ENCODE results near the gene CDKN1B. TPM values are rescaled to one million over a fixed set of nuclear protein-coding genes. Genes with fewer than 3 reads are reported as not detected.
A peak's percentile ranks its signal among the peaks of the same experiment; 100 is the strongest.

CDKN1B gene
- polyA plus RNA-seq (2011; rRNA removed): 17.9 and 23.1 TPM in 2 replicates
- 16.0 and 16.6 TPM in 2 replicates for polyA minus RNA-seq (2011; rRNA and poly(A)+ RNA removed)

DNA sequence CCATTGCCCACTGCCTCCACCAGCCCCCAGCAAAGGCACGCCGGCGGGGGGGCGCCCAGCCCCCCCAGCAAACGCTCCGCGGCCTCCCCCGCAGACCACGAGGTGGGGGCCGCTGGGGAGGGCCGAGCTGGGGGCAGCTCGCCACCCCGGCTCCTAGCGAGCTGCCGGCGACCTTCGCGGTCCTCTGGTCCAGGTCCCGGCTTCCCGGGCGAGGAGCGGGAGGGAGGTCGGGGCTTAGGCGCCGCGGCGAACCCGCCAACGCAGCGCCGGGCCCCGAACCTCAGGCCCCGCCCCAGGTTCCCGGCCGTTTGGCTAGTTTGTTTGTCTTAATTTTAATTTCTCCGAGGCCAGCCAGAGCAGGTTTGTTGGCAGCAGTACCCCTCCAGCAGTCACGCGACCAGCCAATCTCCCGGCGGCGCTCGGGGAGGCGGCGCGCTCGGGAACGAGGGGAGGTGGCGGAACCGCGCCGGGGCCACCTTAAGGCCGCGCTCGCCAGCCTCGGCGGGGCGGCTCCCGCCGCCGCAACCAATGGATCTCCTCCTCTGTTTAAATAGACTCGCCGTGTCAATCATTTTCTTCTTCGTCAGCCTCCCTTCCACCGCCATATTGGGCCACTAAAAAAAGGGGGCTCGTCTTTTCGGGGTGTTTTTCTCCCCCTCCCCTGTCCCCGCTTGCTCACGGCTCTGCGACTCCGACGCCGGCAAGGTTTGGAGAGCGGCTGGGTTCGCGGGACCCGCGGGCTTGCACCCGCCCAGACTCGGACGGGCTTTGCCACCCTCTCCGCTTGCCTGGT lies at the start of gene CDKN1B:
Gene CDKN1B, plus strand, starts transcription at position 576 of the 793 bp plus-strand sequence. CDS start 472 bp downstream, outside the sequence.
- POLR2A ChIA-PET: interaction anchor here (0.6 to 2.4 kb wide), 3 partner anchors 9 to 162 kb away, joined by 3 to 21 read pairs (median 6); no protein-coding TSS in a partner anchor
- no peak for TF ChIP-seq CTCF (IDR thresholded peaks at IDR 0.05; ENCODE audit: low read depth, low read length)

DNA sequence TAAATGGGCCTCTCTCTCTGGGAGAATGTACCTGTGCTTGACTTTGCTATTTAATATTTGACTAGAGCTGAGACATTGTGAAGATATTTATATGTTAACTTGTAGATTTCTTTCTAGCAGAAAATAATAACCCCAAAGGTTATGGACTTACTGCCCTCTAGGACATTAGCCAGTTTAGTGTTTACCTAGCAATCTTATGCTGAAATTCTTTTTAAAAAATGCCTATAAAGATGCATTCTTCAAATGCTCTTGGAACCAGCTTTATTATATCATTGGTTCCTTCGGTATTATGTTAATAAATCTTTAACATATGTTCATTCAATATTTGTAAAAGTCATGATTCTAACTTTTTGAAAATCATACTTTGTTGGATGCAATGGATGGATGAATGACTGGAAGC lies 49.2 kb upstream of the CDKN1B start:
- no peak overlapping the region for H3K27ac ChIP-seq (ENCODE audit: low read depth, low read length)
- no peak for DNase-seq (ENCODE audit: low read depth, low spot score)
- no peak for TF ChIP-seq CTCF (IDR thresholded peaks at IDR 0.05; ENCODE audit: low read depth, low read length)
- CTCF ChIA-PET: interaction anchor here (4.5 kb wide), 1 partner anchor 13 kb away, joined by 20 read pairs; no protein-coding TSS in a partner anchor
- H3K27me3 ChIP-seq (ENCODE audit: control insufficient read depth, insufficient read depth, low read length): no peaks in the 10 kb centered on the region
- H3K4me3 ChIP-seq (ENCODE audit: low read depth, low read length): no peak overlapping the region
- POLR2A ChIA-PET: no interaction called here
- no peaks in the 10 kb centered on the region; the same call in 1 of the 2 replicates for H3K9me3 ChIP-seq (ENCODE audit: control insufficient read depth, insufficient read depth, low read length)

More for the DNA sequence above, at the start of gene CDKN1B:
- Histone ChIP-seq H3K27ac (ENCODE audit: low read depth, low read length) (peak within 1 kb of the TSS; percentile 95), H3K9me3 (ENCODE audit: control insufficient read depth, insufficient read depth, low read length) (peaks cover 9% of the 10 kb centered on the region; the same call in 1 of the 2 replicates), H3K4me3 (ENCODE audit: low read depth, low read length) (peak within 1 kb of the TSS; percentile 96), H3K27me3 (ENCODE audit: control insufficient read depth, insufficient read depth, low read length) (no peaks in the 10 kb centered on the region)
- CTCF ChIA-PET: interaction anchor here (0.7 to 2.1 kb wide), 3 partner anchors 20 to 634 kb away, joined by 3 to 18 read pairs (median 5); no protein-coding TSS in a partner anchor
- DNase-seq (ENCODE audit: low read depth, low spot score): peak; percentile 88

- CTCF ChIA-PET: no interaction called here
- TF ChIP-seq CTCF (IDR thresholded peaks at IDR 0.05; ENCODE audit: low read depth, low read length): no peak
- Histone ChIP-seq H3K27me3 (ENCODE audit: control insufficient read depth, insufficient read depth, low read length) (no peaks in the 10 kb centered on the region), H3K4me3 (ENCODE audit: low read depth, low read length) (no peak overlapping the region), H3K27ac (ENCODE audit: low read depth, low read length) (no peak overlapping the region), H3K9me3 (ENCODE audit: control insufficient read depth, insufficient read depth, low read length) (no peaks in the 10 kb centered on the region; the same call in 1 of the 2 replicates)
- no peak for DNase-seq (ENCODE audit: low read depth, low spot score)
- POLR2A ChIA-PET: no interaction called here
These were observed 48.1 kb upstream of the CDKN1B start for GRCh38 chr12:12669020-12669419.

DNA sequence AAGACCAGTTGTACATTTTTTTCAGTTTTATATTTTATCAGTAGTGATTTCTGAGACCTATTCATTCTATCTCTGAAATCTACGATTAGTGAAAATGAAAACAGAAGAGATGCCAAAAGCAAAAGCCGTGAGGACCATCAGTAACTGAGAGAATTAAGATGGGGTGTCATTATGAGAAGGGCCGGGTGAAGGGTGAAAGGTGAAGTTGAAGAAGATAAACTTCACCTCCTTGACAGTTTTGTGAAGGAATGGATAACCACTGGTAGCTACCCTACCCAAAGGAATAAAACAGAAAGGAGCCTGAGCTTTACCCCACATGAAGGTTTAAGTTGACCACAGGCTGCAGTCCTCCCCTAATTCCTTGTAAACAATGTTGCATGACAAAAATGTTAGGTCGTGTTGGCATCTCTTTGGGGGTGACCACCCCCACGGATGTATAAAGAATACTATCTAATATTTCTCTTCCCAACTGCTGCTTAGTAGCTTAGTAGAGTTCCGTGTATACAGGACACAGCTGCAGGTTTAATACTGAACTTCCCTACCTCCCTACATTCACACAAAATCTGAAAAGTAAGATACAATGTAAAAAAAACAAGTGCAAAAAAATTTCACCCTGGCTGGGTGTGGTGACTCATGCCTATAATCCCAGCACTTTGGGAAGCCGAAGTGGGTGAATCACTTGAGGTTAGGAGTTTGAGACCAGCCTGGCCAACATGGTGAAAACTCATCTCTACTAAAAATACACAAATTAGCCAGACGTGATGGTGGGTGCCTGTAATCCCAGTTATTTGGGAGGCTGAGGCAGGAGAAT lies 45.1 kb upstream of the CDKN1B start:
- Histone ChIP-seq H3K9me3 (ENCODE audit: control insufficient read depth, insufficient read depth, low read length) (no peaks in the 10 kb centered on the region), H3K4me3 (ENCODE audit: low read depth, low read length) (no peak overlapping the region), H3K27ac (ENCODE audit: low read depth, low read length) (no peak overlapping the region), H3K27me3 (ENCODE audit: control insufficient read depth, insufficient read depth, low read length) (no peaks in the 10 kb centered on the region)
- POLR2A ChIA-PET: interaction anchor here (1.1 kb wide), 1 partner anchor 405 kb away, joined by 6 read pairs; the partner anchor contains the start of gene LRP6
- DNase-seq (ENCODE audit: low read depth, low spot score): no peak
- TF ChIP-seq CTCF (IDR thresholded peaks at IDR 0.05; ENCODE audit: low read depth, low read length): no peak
- CTCF ChIA-PET: interaction anchor here (1.0 to 1.4 kb wide), 3 partner anchors 17 to 149 kb away, joined by 4 to 5 read pairs (median 4); no protein-coding TSS in a partner anchor

Data from AG04450 (cell line).